ENCODE data around the gene SCML2.

DNA sequence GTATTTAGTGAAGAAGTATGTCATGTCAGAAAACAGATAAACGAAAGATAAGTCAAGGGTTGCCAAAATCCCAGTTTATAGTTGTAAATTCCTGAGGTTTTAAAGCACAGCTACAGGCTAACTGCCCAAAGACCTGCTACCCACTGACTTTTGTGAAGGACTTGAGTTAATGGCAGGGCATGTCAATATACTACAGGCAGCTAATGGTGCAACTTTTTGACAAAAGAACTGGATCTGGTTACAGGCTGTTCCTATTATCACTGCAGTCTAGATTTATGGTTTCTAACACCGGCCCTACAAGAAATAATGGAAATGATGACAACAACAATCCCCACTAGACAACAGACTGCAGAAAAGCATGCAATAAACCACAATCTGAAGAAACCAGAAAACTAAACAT is 6.4 kb downstream of the SCML2 start:
- TF ChIP-seq, protein P1, sequence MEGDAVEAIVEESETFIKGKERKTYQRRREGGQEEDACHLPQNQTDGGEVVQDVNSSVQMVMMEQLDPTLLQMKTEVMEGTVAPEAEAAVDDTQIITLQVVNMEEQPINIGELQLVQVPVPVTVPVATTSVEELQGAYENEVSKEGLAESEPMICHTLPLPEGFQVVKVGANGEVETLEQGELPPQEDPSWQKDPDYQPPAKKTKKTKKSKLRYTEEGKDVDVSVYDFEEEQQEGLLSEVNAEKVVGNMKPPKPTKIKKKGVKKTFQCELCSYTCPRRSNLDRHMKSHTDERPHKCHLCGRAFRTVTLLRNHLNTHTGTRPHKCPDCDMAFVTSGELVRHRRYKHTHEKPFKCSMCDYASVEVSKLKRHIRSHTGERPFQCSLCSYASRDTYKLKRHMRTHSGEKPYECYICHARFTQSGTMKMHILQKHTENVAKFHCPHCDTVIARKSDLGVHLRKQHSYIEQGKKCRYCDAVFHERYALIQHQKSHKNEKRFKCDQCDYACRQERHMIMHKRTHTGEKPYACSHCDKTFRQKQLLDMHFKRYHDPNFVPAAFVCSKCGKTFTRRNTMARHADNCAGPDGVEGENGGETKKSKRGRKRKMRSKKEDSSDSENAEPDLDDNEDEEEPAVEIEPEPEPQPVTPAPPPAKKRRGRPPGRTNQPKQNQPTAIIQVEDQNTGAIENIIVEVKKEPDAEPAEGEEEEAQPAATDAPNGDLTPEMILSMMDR (IDR thresholded peaks at IDR 0.05; ENCODE audit: low read depth, low read length, poor library complexity, severe bottlenecking): no peak
- TF ChIP-seq EZH2phosphoT487 (IDR thresholded peaks at IDR 0.05; ENCODE audit: borderline replicate concordance, low read length): no peak

All from DOHH2 (cell line).